ENCODE results near the gene ADCY6.

DNA sequence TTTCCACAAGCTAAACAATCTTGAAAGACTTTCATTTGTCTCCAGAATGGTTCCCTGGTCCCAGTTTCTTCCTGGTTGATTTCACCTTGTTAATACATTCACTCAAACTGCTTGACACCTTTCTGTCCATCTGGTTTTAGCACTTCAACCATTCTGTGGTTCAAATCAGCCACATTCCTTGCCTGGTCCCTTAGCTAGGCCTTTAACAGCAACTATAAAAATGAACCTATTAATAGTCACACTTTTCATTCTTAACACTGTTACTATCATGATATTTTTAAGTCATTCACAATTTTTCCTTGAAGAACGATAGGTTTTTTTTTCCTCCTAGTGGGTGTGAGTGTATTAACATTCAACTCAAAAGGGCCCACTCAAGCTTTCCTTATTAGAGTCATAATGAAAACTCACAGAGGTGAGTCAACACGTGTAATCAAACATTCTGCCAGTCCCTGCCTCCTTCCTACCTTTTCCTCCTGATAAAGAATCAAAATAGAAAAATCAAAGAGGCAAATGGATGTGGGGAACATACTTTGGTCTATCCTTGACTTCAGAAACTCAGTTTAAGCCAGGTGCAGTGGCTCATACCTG lies 38.0 kb downstream of the ADCY6 start:
- TF ChIP-seq, protein P1, sequence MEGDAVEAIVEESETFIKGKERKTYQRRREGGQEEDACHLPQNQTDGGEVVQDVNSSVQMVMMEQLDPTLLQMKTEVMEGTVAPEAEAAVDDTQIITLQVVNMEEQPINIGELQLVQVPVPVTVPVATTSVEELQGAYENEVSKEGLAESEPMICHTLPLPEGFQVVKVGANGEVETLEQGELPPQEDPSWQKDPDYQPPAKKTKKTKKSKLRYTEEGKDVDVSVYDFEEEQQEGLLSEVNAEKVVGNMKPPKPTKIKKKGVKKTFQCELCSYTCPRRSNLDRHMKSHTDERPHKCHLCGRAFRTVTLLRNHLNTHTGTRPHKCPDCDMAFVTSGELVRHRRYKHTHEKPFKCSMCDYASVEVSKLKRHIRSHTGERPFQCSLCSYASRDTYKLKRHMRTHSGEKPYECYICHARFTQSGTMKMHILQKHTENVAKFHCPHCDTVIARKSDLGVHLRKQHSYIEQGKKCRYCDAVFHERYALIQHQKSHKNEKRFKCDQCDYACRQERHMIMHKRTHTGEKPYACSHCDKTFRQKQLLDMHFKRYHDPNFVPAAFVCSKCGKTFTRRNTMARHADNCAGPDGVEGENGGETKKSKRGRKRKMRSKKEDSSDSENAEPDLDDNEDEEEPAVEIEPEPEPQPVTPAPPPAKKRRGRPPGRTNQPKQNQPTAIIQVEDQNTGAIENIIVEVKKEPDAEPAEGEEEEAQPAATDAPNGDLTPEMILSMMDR (conservative IDR thresholded peaks at IDR 0.05): no peak
- no peak for TF ChIP-seq EZH2 (IDR thresholded peaks at IDR 0.05; ENCODE audit: low read depth)
